ENCODE measurements around the gene FAM53B.

The FAM53B gene

GRCh38 chr10:124575107-124576035, 168.8 kb downstream of the FAM53B start:
- Histone ChIP-seq H3K9ac (ENCODE audit: low read length) (no peak overlapping the region), H3K27me3 (ENCODE audit: control insufficient read depth in 1 of 2, insufficient read depth in 1 of 2, low read length in 2 of 2) (peaks cover 31 to 34% of the 10 kb centered on the region in 2 experiments), H2BK5ac (ENCODE audit: low read depth, low read length, poor library complexity, severe bottlenecking) (no peak overlapping the region), H4K91ac (ENCODE audit: low read length) (no peak overlapping the region), H3K4me3 (ENCODE audit: insufficient read depth in 1 of 2, low read depth in 1 of 2, low read length in 2 of 2) (no peak overlapping the region), H2BK15ac (ENCODE audit: low read depth, poor library complexity, severe bottlenecking) (no peak overlapping the region), H3K18ac (ENCODE audit: low read depth in 1 of 2, low read length in 2 of 2) (no peak overlapping the region), H3K4me1 (ENCODE audit: control insufficient read depth, insufficient read depth, low read depth, low read length) (no peaks in the 10 kb centered on the region), H2AK5ac (ENCODE audit: low read length, severe bottlenecking) (no peak overlapping the region), H3K79me1 (replicated peaks; ENCODE audit: low read length, poor library complexity, severe bottlenecking) (no peaks in the 10 kb centered on the region), H2BK120ac (ENCODE audit: low read depth, low read length) (no peak overlapping the region), H3K23ac (ENCODE audit: low read length in 2 of 2) (no peak overlapping the region), H3K4me2 (ENCODE audit: low read length, poor library complexity, severe bottlenecking) (no peak overlapping the region), H3K14ac (ENCODE audit: low read length in 2 of 2) (peak overlapping the region in 1 of 2 experiments; percentile 72), H3K36me3 (ENCODE audit: control insufficient read depth in 1 of 2, insufficient read depth in 2 of 2, low read depth in 1 of 2, low read length in 2 of 2) (no peaks in the 10 kb centered on the region), H3K27ac (ENCODE audit: low read length, poor library complexity, severe bottlenecking) (no peak overlapping the region), H2AFZ (ENCODE audit: low read depth, low read length) (no peak overlapping the region), H4K8ac (ENCODE audit: low read length) (no peak overlapping the region), H3K4ac (ENCODE audit: low read depth in 1 of 2, low read length in 2 of 2) (no peak overlapping the region), H3K9me3 (ENCODE audit: control insufficient read depth, low read length) (peaks cover 3% of the 10 kb centered on the region), H2BK12ac (ENCODE audit: low read length in 2 of 2) (no peak overlapping the region)
- no peak for DNase-seq
- 80% methylated on average over 18 of the region's 22 CpGs for WGBS

GRCh38 chr10:124574456-124575070, 169.6 kb downstream of the FAM53B start:
- no peak overlapping the region for H3K27ac ChIP-seq (ENCODE audit: low read length, poor library complexity, severe bottlenecking)
- H3K4me1 ChIP-seq (ENCODE audit: control insufficient read depth, insufficient read depth, low read depth, low read length) = no peaks in the 10 kb centered on the region
- no peak for DNase-seq
- H4K91ac ChIP-seq (ENCODE audit: low read length) = no peak overlapping the region
- H3K27me3 ChIP-seq (ENCODE audit: control insufficient read depth in 1 of 2, insufficient read depth in 1 of 2, low read length in 2 of 2) = peaks cover 34 to 36% of the 10 kb centered on the region in 2 experiments
- H3K23ac ChIP-seq (ENCODE audit: low read length in 2 of 2) = no peak overlapping the region
- H3K14ac ChIP-seq (ENCODE audit: low read length in 2 of 2) = no peak overlapping the region
- no peaks in the 10 kb centered on the region for H3K9me3 ChIP-seq (ENCODE audit: control insufficient read depth, low read length)
- no peak overlapping the region for H2BK120ac ChIP-seq (ENCODE audit: low read depth, low read length)
- H3K9ac ChIP-seq (ENCODE audit: low read length) = no peak overlapping the region
- no peaks in the 10 kb centered on the region for H3K79me1 ChIP-seq (replicated peaks; ENCODE audit: low read length, poor library complexity, severe bottlenecking)
- H2BK12ac ChIP-seq (ENCODE audit: low read length in 2 of 2) = no peak overlapping the region
- H4K8ac ChIP-seq (ENCODE audit: low read length) = no peak overlapping the region
- H2BK5ac ChIP-seq (ENCODE audit: low read depth, low read length, poor library complexity, severe bottlenecking) = no peak overlapping the region
- 92% methylated on average over 11 of the region's 14 CpGs for WGBS
- no peak overlapping the region for H3K4me3 ChIP-seq (ENCODE audit: insufficient read depth in 1 of 2, low read depth in 1 of 2, low read length in 2 of 2)
- H2AFZ ChIP-seq (ENCODE audit: low read depth, low read length) = no peak overlapping the region
- H3K4ac ChIP-seq (ENCODE audit: low read depth in 1 of 2, low read length in 2 of 2) = no peak overlapping the region
- H3K4me2 ChIP-seq (ENCODE audit: low read length, poor library complexity, severe bottlenecking) = no peak overlapping the region
- no peak overlapping the region for H3K18ac ChIP-seq (ENCODE audit: low read depth in 1 of 2, low read length in 2 of 2)
- no peaks in the 10 kb centered on the region for H3K36me3 ChIP-seq (ENCODE audit: control insufficient read depth in 1 of 2, insufficient read depth in 2 of 2, low read depth in 1 of 2, low read length in 2 of 2)
- no peak overlapping the region for H2AK5ac ChIP-seq (ENCODE audit: low read length, severe bottlenecking)
- no peak overlapping the region for H2BK15ac ChIP-seq (ENCODE audit: low read depth, poor library complexity, severe bottlenecking)

- Histone ChIP-seq H2BK5ac (ENCODE audit: low read depth, low read length, poor library complexity, severe bottlenecking) (no peak overlapping the region), H2AK5ac (ENCODE audit: low read length, severe bottlenecking) (no peak overlapping the region), H3K9ac (ENCODE audit: low read length) (no peak overlapping the region), H2BK120ac (ENCODE audit: low read depth, low read length) (no peak overlapping the region), H3K4me1 (ENCODE audit: control insufficient read depth, insufficient read depth, low read depth, low read length) (no peaks in the 10 kb centered on the region), H3K27me3 (ENCODE audit: control insufficient read depth in 1 of 2, insufficient read depth in 1 of 2, low read length in 2 of 2) (peaks cover 34 to 36% of the 10 kb centered on the region in 2 experiments), H3K23ac (ENCODE audit: low read length in 2 of 2) (no peak overlapping the region), H3K36me3 (ENCODE audit: control insufficient read depth in 1 of 2, insufficient read depth in 2 of 2, low read depth in 1 of 2, low read length in 2 of 2) (no peaks in the 10 kb centered on the region), H3K4me3 (ENCODE audit: insufficient read depth in 1 of 2, low read depth in 1 of 2, low read length in 2 of 2) (no peak overlapping the region), H3K79me1 (replicated peaks; ENCODE audit: low read length, poor library complexity, severe bottlenecking) (no peaks in the 10 kb centered on the region), H4K91ac (ENCODE audit: low read length) (no peak overlapping the region), H3K18ac (ENCODE audit: low read depth in 1 of 2, low read length in 2 of 2) (no peak overlapping the region), H3K27ac (ENCODE audit: low read length, poor library complexity, severe bottlenecking) (no peak overlapping the region), H3K4me2 (ENCODE audit: low read length, poor library complexity, severe bottlenecking) (no peak overlapping the region), H3K14ac (ENCODE audit: low read length in 2 of 2) (no peak overlapping the region), H2BK12ac (ENCODE audit: low read length in 2 of 2) (no peak overlapping the region), H2AFZ (ENCODE audit: low read depth, low read length) (no peak overlapping the region), H2BK15ac (ENCODE audit: low read depth, poor library complexity, severe bottlenecking) (no peak overlapping the region), H4K8ac (ENCODE audit: low read length) (no peak overlapping the region), H3K9me3 (ENCODE audit: control insufficient read depth, low read length) (no peaks in the 10 kb centered on the region), H3K4ac (ENCODE audit: low read depth in 1 of 2, low read length in 2 of 2) (no peak overlapping the region)
- DNase-seq = no peak
- WGBS = 90% methylated on average over 31 of the region's 31 CpGs
Observed at GRCh38 chr10:124573726-124574455, 170.3 kb downstream of the FAM53B start.

GRCh38 chr10:124572751-124573150, 171.4 kb downstream of the FAM53B start:
- H3K4me2 ChIP-seq (ENCODE audit: low read length, poor library complexity, severe bottlenecking) = no peak overlapping the region
- no peak overlapping the region for H2BK12ac ChIP-seq (ENCODE audit: low read length in 2 of 2)

More at GRCh38 chr10:124572751-124573150, 171.4 kb downstream of the FAM53B start:
- Histone ChIP-seq H3K4me3 (ENCODE audit: insufficient read depth in 1 of 2, low read depth in 1 of 2, low read length in 2 of 2) (no peak overlapping the region), H2BK5ac (ENCODE audit: low read depth, low read length, poor library complexity, severe bottlenecking) (no peak overlapping the region), H3K23ac (ENCODE audit: low read length in 2 of 2) (no peak overlapping the region), H4K8ac (ENCODE audit: low read length) (no peak overlapping the region), H2AK5ac (ENCODE audit: low read length, severe bottlenecking) (no peak overlapping the region), H3K14ac (ENCODE audit: low read length in 2 of 2) (no peak overlapping the region), H4K91ac (ENCODE audit: low read length) (peak overlapping the region; percentile 7), H3K18ac (ENCODE audit: low read depth in 1 of 2, low read length in 2 of 2) (no peak overlapping the region), H2AFZ (ENCODE audit: low read depth, low read length) (no peak overlapping the region), H3K4ac (ENCODE audit: low read depth in 1 of 2, low read length in 2 of 2) (no peak overlapping the region), H2BK15ac (ENCODE audit: low read depth, poor library complexity, severe bottlenecking) (no peak overlapping the region), H3K9me3 (ENCODE audit: control insufficient read depth, low read length) (no peaks in the 10 kb centered on the region), H3K27me3 (ENCODE audit: control insufficient read depth in 1 of 2, insufficient read depth in 1 of 2, low read length in 2 of 2) (peaks cover 32 to 36% of the 10 kb centered on the region in 2 experiments), H3K9ac (ENCODE audit: low read length) (no peak overlapping the region), H3K27ac (ENCODE audit: low read length, poor library complexity, severe bottlenecking) (no peak overlapping the region), H3K4me1 (ENCODE audit: control insufficient read depth, insufficient read depth, low read depth, low read length) (no peaks in the 10 kb centered on the region), H2BK120ac (ENCODE audit: low read depth, low read length) (no peak overlapping the region), H3K36me3 (ENCODE audit: control insufficient read depth in 1 of 2, insufficient read depth in 2 of 2, low read depth in 1 of 2, low read length in 2 of 2) (no peaks in the 10 kb centered on the region), H3K79me1 (replicated peaks; ENCODE audit: low read length, poor library complexity, severe bottlenecking) (no peaks in the 10 kb centered on the region)
- no peak for DNase-seq
- WGBS = 88% methylated on average over 11 of the region's 11 CpGs
